DMS53 treated with DMSO at 0.1 percent for 48 hours (cell line): Measurements from ENCODE around the gene EML3.
A peak's percentile ranks its signal among the peaks of the same experiment; 100 is the strongest.
"Not testable (repeated sequence)": the region's sequence is repeated elsewhere in the genome, so short reads cannot be mapped to it uniquely, and the experiment has no call there.

Source experiments
- DNase-seq: peaks from one replicate; lab custom pipeline; 2025; ENCODE audit not compliant: unreplicated experiment; lab: John Stamatoyannopoulos, UW

Gene EML3

DNA sequence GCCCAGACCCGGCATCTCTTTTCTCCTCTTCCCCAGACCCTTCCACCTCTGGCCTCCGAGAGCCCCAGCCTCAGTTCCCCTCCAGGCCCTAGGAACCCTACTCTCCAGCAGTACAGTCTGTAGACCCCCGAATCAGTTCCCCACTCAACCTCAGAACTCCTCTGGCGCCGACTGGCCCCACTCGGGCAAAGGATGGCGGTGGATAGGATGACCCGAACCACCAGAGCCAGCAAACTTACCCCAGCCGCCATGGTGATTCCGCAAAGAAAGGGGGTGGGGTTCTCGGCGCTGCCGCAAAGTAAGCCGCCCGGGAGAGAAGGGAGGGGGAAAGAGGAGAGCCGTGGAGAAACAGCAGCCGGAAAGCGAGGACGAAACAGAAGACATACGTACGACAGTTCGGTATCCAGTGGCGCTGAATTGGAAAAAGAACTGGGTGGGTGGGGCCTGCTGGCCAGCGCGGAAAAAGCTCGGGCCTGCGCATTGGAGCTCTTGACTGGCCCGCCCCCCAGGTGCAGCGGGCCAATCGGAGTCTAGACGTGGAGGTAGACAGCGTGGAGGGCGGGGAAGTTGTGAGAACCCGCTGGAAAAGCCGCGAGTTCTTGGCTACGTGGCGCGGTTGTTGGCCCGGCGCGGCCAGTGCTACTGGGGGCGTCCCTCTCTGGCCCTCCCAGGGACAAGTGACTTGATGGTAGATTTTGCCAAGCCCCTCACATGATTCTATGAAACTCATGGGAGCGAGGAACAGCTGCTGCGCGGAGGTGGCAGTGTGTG lies 38.8 kb downstream of the EML3 start, which contains the start of gene EEF1G:
Gene EEF1G (minus strand): TSS at position 300 of the 771 bp plus-strand sequence. CDS start 49 bp downstream, at position 251.
- peak; percentile 98 for DNase-seq

DNA sequence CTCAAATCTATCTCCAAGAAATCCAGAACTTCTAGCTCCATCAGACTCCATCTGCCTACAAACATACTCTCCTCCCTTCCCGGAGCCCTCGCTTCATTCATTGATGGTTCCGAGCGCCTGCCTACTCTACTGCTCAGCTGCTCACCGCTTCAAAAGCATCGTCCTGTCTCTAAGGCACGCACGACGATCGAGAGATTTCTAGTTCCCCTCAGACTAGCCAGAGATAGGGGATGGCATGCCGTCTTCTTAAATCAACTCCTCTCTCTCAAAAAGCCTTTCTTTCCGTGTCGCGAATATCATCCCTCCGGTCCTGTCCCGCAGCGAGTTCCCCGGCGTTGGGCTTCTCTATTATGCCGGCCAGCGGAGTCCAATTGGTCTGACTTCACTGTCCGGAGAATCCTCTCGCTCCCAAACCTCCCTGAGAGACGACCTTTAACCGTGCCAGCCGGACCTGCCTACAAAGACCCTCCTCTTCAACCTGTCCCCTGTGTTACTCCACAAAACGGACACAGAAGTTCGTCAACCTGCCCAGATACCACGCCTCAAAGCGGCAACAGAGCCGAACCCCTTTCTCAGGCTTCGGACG lies 39.5 kb downstream of the EML3 start:
- DNase-seq, result no peak

DNA sequence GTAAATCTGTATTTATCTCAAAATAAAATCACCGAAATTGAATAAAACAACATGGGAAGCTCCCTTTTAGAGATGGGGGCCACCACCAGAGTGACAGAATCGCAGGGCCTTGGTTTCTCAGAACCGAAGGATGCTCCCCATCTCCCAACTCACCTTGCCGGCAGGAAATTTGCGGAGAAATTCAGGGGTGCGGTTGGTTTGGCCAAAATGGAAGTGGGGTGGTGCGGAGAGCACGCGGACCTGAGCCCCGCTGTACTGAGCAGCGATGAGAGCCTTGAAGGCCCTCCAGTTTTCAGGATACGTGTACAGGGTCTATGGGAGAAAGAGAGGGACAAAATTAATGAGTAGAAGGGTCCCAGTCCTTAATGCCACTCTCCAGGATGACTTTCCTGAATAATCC lies 40.1 kb downstream of the EML3 start:
- DNase-seq, result no peak

DNA sequence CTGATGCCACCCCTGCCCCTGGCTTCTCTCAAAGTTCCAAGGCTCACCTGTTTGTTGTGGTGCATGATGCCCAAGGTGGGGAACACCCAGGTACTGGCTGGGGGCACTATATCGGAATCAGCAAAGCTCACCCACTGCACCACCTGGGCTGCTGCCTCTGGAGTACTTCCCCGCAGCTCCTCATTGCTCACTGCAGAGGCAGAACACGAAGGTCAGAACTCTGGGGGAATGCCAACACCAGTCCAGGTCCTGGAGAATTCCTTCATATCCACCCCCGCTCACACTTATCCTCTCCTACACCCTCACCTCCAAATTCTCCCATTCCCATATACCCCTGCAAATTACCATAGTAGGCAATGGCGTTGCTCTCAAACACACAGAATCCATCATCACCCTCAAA lies 41.1 kb downstream of the EML3 start:
- not testable (repeated sequence) for DNase-seq

DNA sequence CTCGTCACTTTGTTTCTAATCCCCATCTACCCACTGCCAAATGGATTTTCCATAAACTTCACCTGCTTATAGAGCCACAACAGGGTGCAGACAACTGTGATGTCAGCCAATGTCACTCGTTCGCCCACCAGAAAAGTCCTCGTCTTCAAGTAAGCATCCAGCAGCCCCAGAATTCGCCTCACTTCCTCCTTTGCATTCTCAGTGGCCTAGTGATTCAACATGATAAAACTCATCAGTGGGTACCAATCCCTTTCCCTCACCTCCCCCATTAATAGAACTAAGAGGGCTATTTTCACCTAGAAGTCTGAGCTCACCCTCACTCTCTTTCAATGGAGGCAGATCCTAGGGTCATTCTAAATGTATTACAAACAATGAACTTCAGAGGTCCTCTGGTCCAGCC lies 41.7 kb downstream of the EML3 start:
- not testable (repeated sequence) for DNase-seq

DNA sequence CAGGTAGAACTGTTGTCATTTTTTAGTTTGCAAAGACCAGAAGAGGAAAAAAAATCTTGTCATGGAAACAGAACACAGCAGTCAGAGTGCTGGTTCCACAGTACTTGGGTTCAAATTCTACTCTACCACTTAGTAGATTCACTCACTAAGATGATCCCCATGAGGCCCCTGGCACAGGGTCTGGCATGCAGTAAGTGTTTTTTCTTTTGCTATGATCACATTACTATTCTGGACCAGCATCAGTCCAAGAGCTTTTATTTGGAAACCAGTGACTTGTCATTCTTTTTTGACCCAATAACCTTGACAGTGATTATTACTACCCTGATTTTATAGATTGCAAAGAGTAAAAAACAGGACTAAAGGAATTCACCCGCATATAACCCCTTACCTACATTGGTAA lies 43.0 kb downstream of the EML3 start:
- DNase-seq, result no peak

DNA sequence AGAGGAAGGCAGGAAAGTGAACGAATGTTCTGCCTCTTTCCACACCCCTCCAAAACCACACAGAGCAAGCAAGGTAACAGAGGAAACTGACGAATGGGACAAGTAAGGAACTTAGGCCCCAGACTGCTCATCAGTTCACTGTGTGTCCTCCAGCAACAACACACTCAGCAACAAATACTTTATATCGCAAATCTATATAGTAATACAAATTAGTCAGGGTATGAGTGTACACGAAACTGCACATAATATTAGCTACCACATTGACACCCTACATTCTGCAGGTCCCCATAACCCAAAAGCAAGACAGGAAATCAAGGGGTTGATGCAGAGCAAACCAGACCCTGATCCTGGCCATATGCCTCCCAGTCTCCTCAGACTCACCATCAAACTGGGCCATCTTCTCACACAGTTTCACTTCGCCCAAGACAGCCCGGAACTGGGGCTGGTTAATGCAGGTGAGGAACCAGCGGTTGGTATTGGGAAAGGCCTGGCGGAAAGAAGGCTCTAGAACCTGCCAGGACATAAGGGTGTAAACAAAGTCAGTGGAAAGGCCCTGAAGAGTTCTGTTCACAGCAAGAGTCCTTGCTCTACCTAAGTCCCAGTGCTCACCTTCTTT lies 45.4 kb downstream of the EML3 start:
- DNase-seq, result no peak

DNA sequence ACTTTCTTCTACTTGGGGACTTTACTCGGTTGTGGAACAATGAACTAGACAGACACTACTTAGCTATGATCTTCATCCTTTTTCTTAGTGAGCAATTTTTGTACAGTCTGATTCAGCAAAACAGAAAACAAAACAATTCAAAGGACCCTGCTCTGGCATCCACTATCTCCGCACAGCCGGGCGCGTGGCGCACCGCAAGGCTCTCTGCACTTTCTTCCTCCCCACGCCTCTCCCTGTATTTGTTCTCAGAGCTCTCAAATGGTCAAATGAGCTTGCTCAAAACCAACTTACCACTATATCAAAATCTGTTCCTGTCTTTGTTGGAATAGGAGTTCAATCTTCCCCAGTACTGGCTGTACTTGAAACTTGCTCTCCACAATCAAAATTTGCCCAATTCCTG lies 46.3 kb downstream of the EML3 start:
- no peak for DNase-seq

DNA sequence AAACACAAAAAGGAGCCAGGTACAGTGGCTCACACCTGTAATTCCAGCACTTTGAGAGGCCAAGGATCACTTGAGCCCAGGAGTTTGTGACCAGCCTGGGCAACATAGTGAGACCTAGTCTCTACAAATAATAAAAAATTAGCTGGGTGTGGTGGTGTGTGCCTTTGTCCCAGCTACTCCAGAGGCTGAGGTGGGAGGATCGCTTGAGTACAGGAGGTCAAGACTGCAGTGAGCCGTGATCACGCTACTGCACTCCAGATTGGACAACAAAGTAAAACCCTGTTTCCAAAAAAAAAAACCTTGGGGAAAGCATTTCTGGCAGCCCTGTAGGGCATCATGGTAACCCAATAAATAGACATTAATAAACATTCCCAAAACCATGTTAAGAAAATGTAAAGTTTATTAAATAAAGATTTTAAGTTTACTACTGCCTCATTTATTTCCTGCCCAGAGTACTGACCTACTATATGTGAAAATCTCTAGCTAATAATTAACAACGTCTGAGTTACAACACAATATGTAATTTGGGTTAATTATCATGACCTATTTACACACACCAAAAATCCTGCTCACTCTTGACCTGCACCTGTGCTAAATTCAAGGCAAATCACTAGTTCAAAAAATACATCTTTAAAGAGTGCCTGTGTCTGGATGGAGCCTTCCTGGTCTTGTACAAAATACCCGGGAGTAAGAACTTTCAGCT lies 47.3 kb downstream of the EML3 start:
- no peak for DNase-seq

DNA sequence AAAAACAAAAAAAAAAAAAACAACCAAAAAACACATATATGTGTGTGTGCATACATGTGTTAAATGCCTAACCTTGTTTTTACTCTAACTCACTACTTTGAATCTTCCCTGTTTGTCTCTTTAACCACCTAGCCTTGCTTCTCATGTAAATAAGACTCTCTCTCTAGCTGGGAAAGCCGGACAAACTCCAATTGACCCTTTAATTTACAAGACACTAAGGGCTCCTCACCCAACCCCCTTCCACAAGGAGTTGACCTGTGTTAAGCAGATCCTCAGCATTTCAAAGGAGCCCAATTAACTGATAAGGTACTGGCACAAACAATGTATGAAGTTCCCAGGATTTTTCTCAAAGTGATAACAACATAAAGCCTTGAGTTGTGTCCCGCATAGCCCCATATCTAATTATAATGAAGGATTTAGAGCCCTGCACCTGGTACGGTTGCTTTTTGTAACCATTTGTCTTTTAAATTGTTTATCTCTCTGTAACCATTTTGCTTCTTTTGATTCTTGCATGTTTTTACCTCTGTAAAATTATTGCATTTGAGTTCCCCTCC lies 50.8 kb downstream of the EML3 start:
- not testable (repeated sequence) for DNase-seq

DNA sequence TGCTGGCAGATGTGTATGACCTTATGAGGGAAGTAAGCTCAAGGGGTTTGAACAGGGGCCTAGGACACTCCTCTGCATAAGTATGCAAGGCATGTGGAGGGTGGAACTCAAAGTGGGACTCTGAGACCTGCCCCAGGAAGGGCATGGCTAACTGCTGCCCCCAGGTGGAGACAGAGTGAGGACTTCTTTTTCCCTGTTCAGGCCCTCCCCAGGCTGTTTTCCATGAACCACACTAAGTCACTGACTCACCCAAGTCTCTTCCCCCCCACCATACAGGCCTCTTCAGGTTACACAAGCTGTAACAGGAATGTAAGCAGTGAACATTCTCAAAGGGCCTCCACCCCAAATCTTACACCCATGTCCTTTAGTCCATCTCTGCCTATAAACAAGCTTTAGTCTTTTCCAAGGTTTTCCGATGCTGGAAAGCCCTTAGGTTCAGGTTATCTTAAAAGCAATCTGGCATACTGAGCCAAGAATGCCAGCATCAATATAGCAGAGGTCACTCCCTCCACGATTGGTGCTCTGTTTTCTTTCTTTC lies 51.9 kb downstream of the EML3 start:
- DNase-seq, result peak; percentile 45

DNA sequence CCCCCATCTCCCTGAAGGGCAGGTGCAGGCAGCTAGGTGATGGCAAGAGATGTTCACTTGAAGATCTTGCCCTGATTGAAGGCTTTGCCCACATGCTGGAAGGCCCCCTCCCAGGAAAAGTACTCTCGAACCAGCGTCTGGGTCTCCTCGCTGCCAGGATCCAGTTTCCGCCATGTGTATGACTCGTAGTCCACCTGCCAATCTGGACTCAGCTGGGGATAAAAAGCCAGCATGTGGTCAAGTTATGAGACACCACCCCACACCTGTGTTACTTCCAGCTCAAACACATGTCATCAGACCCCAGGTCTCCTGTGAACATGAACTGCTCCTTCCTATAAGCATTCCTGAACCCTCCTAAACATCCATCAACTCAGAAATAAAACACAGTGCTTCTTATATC lies 52.9 kb downstream of the EML3 start:
- not testable (repeated sequence) for DNase-seq

DNA sequence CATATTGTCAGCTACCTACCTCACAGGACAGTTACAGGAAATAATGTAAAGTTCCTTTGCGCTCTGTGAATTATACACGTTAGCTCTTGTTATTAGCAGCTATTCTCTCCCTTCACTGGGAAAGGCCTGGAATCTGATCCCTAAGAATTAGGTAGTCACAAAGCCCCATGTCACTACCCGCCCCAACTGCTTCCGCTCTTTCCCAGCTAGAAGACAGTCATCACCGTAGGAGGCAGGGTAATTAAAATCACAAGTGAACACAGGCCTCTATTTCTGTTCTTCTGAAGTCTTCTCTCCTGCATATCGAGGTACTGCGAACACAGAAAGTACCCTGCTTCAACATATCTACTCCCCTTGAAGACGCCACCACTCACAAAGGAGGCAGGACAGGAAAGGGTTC lies 53.4 kb downstream of the EML3 start:
- DNase-seq, result no peak

DNA sequence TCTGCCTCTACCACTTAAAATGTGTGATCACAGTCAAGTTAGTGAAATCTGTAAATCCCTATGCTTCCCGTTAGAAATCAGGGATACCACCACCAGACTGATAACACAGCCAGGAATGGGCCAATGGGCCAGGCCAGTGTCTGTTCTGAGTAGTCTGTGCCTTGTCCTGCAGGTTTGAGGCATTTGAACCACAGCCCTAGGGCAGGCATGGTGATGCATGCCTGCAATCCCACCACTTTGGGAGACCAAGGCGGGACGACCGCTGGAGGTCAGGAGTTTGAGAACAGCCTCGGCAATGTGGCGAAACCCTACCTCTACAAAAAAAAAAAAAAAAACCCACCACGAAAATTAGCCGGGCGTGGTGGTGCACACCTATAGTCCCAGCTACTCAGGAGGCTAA lies 53.9 kb downstream of the EML3 start:
- no peak for DNase-seq

DNA sequence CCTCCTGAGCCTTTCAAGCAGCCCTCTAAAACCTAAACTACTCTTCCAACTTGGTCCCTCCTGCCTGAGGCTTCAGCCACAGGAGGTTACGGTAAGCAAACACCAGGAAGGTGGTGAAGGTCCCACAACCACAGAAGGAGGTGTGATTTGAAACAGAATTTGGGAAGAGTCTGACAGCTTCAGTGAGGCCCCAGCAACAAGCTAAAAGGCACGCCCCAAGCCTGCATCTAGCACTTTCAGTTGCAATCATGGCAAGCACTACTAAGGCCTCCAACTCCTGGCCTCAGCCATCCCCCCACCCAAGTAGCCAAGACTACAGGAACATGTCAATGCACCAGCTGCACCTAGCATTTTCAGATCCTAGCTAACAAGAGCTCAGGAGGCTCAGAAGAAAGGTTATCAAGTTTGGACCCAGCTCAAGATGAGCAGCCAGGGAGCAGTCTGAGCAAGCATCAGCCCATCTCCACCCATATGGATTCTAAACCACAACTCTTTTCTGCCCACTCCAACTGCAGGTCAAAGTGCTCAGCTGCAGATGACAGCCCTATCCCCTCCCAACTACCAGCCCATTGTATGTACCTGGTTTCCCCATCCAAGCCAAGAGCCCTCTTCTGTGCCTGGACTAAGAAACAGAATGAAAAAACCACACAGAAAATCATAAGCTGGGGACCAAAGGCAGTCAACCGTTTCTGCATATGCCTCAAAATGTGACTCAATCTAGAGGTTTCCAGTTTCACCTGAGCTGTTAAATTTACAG lies 55.5 kb downstream of the EML3 start:
- no peak for DNase-seq

DNA sequence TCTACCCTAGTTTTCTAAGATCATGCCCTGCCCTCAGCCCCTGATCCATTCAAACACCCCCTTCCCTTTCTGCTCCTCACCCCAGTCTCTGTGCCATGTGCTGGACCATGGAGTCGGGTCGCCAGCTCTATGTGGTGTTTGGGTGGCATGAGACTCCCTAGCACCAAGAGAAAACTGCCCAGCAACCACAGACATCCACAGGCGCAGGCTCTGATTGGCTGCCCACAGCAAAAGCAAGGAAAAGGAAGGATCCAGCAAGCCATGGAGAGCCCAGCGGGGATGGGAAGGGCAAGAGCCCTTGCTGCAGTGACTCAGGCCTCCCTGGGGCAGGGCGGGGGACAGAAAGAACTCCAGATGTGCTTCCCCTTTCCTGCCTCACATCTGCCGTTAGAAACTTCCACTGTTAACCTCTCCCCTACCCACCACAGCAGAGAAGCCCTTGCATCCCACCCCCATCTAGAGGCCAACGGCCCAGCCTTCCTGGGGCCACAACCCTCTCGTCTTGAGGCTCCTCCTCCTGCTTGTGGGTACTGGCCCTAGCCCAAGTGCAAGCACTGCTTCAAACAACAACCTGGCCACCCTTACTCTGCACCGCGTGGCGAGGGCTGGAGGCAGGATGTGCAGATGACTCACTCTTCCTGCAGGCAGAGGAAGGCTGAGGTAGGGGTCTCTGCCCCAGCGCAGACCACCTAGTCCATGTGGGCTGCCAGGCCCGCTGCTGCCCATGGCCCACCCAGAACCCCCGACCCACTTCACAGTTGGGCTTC lies 56.3 kb downstream of the EML3 start:
- DNase-seq, result peak; percentile 81

DNA sequence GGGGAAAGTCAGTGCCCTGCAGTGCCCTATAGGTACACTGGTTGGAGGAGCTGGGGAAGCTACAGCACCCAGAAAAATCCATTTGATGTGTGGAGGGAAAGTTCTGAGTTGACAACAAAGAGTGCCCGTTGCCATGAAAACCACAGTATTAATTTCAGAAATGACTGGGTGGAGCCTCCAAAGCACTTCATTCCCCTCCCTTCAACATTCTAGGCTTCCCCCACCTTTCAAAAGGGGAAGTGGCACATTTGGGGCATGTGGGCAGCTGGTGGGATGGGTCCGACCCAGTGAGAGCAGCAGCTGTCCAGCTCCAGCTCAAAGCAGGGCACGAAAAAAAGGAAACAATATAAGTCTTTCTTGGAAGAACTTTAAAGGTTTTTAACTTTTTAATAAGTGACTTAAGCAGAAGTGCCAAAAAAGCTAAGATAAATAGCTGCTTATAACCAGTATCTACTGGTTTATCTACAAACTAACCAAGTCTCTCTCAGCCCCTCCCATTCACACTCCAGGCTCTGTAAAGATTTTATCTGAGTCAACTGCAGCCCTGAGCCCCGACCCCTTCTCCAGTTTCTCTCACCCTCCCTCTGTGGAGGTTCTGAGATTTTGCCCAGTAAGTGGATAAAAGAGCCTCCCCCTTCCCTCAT lies 57.0 kb downstream of the EML3 start:
- DNase-seq, result no peak

DNA sequence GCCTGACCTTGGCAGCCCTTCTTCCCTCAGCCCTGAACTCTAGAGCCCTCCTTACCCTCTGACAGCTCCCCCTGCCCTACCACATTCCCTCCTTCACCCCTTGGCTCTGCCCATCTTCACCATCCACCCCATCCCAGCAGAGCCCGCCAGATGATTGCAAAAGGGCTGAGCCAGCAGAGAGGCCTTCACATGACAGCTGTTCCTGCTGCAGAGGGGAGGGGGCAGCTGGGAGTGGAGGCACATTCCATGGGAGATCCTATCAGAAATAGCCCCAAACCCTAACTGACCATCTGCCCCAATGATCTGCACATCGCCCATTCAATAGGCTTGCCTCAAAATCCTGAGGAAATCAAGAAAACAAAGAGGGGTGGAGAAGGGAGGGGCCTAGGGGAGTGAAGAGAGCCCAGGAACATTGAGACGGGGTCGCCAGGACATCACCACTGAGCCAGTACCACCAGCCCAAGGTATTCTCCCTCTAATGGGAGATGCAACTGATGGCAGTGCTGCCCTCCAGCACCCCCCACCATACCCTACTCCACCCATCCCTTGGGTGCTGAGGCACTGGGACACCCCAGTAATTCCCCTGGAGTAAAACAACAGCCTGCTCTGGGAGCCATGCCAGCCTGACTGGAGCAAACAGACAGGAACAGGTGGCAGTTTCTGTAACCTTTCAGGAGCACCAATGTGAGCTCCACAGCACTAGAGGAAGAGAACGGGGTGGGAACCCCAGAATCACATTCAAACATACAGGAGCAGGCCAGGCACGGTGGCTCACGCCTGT lies 58.0 kb downstream of the EML3 start:
- DNase-seq, result no peak
